Activated T-cell treated with anti-CD3 and anti-CD28 coated beads, Interleukin-2, amount 50 U/mL, for 4 hours (primary cell): ENCODE data around the gene TLCD5. TPM values are rescaled to one million over a fixed set of nuclear protein-coding genes. Genes with fewer than 3 reads are reported as not detected.

Source experiments
- ATAC-seq, 2 donors: fragments of 200-7000 bp; cut with Tn5 transposase; one replicate each; pipeline ENCODE4 v1.10.0; 2021
- DNase-seq: peaks from one replicate; pipeline ENCODE4 v3.0.0-alpha.2; 2020
- H3K27me3 Mint-ChIP-seq: one replicate; pipeline ENCODE4 v1.8.0; 2021; ENCODE audit warnings: low read depth, mixed read lengths
- H3K36me3 Mint-ChIP-seq: one replicate; pipeline ENCODE4 v1.8.0; 2022; ENCODE audit warnings: mixed read lengths; ENCODE audit not compliant: insufficient read depth
- H3K4me1 Mint-ChIP-seq: one replicate; pipeline ENCODE4 v1.8.0; 2021; ENCODE audit warnings: low read depth, mixed read lengths
- H3K4me3 Mint-ChIP-seq: one replicate; pipeline ENCODE4 v1.8.0; 2021; ENCODE audit warnings: mild to moderate bottlenecking, moderate library complexity, mixed read lengths
- H3K9me3 Mint-ChIP-seq: one replicate; pipeline ENCODE4 v1.8.0; 2021; ENCODE audit warnings: mixed read lengths
- total RNA-seq, 3 donors: library from RNA; stranded (reverse); gene quantifications; one replicate each; pipeline ENCODE4 v1.2.1, GENCODE V29; 2021

Gene TLCD5
- total RNA-seq: under 1 TPM; 0.23 to 0.43 (median 0.26) TPM

DNA sequence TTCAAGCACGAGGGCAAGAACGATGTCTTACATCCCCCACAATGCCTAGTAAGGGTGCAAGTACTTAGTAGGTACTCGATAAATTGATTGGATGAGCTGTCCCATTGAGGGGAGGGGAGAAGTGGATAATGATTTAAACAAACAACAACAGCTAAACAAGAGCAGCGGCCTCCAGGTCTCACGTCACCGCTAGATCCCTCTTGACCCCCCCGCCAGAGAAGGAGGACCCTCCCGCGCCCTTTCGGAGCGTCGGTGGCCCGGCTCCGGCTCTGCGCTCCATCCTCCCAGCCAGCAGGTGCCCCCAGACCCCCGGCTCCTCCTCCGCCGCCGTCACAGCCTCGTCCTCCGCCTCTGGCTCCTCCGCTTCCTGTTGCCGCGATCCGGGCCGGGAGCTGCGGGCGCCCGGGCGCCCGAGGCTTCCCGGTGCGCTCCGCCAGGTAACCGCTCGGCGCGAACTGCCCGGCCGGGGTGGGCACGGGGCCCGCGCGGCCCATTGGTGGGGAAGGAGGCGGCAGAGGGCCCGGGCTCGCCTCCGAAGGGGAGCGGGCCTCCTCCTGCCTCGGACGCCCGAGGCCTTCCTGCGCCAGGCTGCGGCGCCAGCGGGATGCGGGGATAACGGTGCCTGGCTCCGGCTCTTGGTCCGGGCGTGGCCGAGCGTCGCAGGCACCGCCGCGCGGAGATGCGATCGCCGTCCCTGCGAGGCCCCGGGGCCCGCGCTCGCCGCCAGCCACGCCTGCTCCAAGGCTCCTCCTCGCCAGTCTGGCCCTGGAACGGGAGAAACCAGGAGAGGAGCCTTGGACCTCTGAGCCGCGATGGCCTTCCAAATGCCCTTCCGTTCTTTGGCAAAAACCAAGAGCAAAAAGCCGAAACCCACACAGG is at the start of gene TLCD5:
TLCD5 (plus strand) TSS at position 368 of the 879 bp plus-strand sequence. CDS start 2,143 bp downstream, outside the sequence.
- H3K4me1 Mint-ChIP-seq: peaks cover 18% of the 10 kb centered on the region
- H3K9me3 Mint-ChIP-seq: no peaks in the 10 kb centered on the region
- ATAC-seq (peak; percentile 81 to 89), DNase-seq (peak; percentile 15)
- H3K27me3 Mint-ChIP-seq: peaks cover 47% of the 10 kb centered on the region
- peak within 1 kb of the TSS; percentile 76 for H3K4me3 Mint-ChIP-seq
- H3K36me3 Mint-ChIP-seq: no peaks in the 10 kb centered on the region

DNA sequence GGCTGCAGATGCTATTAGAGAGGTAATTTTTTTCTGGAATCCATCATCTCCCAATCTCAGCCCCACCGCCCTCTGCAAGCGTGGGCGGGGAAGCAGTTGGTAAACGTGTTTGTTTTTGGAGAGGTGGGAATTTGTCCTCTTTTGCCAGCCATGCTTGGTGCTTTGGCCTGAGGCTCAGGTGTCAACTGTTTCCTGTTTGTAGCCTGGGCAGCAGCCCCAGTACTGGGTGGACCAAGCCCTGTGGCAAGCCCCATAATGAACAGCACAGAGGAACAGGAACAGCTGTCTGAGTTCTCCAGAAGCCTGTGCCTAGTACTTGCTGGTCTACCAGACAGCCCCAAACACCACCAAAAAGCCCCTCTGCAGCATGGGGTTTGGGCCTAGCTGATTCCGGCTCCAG is 45.6 kb upstream of the TLCD5 start:
- no peak for DNase-seq
- Mint-ChIP-seq H3K4me3 (no peak overlapping the region), H3K27me3 (peaks cover 2% of the 10 kb centered on the region), H3K9me3 (no peaks in the 10 kb centered on the region), H3K4me1 (no peaks in the 10 kb centered on the region), H3K36me3 (no peaks in the 10 kb centered on the region)
- no peak for ATAC-seq

DNA sequence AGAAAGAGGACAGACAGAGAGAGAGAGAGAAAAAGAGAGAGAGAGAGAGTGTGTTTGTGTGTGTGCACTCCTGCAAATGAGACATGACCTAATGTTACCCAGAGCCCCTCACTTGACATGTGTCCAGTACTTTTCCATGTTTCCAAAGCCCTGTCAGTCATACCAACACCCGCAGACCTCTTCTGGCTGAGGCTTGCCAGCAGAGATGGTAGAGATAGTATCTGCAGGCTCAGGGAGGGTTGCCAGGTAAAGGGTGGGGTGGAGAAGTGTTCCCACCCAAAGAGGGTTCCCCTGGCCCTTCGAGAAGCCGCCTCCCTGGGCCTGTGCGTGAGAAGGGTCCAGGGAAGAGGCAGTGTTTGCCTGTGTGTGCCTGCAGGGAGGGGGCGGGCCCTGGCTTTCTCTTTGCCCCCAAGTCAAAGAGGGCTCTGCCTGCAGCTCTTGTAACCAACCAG is 44.5 kb upstream of the TLCD5 start:
- no peak overlapping the region for H3K4me3 Mint-ChIP-seq
- no peak for DNase-seq
- no peak for ATAC-seq
- H3K36me3 Mint-ChIP-seq: no peaks in the 10 kb centered on the region
- H3K4me1 Mint-ChIP-seq: no peaks in the 10 kb centered on the region
- H3K27me3 Mint-ChIP-seq: no peaks in the 10 kb centered on the region
- H3K9me3 Mint-ChIP-seq: no peaks in the 10 kb centered on the region

DNA sequence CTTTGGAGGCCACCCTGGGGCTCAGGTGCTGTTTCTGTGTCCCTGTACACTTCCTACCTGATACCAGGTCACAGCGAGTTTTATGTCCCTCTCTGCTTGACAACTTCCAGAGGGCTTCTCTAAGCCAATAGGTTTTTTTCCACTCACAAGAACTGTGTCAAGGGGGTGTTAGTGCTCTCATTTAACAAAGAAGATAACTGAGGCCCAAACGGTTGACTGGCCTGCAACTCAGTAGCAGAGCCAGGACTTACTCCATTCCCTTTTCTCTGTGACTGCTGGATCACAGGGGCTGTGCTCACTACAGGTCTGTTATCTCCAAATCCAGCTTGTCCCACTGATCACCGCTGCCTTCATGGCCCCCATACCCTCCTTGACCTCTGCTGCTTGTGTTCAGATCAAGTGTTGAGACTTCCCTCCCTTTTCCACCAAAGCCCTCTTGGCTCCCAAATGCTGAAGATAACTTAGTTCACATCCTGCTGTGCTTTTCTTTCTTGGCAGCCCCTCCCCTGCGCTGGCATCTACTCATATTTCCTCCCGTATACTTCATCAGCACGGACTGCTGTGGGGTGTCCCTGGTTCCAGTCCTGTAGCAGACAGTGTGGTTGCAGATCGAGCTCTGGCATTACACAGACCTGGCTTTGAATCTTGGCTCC is 43.8 kb upstream of the TLCD5 start:
- no peak overlapping the region for H3K4me3 Mint-ChIP-seq
- no peak for DNase-seq
- no peaks in the 10 kb centered on the region for H3K4me1 Mint-ChIP-seq
- H3K9me3 Mint-ChIP-seq: no peaks in the 10 kb centered on the region
- no peaks in the 10 kb centered on the region for H3K36me3 Mint-ChIP-seq
- H3K27me3 Mint-ChIP-seq: no peaks in the 10 kb centered on the region
- no peak for ATAC-seq

DNA sequence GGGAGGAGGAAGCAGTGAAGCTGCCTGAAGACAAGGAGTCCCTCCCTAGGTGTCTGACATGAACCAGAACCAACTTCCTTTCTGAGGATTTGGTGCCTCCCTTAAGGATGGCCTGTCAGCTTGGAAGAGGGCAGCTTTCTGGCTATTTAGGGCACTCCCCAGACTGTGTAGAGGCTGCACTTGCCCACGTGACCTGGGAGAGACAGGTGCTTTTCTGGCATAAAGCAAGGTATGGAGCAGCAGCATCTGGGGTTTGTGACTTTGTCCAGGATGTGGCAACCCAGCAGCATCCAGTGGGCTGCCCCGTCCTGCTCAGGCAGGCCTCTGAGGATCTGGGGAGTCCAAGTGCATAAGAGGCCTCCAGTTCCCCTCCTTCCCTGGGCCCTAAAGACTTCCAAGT is 42.0 kb upstream of the TLCD5 start:
- H3K4me3 Mint-ChIP-seq: no peak overlapping the region
- no peak for DNase-seq
- H3K27me3 Mint-ChIP-seq: peaks cover 6% of the 10 kb centered on the region
- no peaks in the 10 kb centered on the region for H3K36me3 Mint-ChIP-seq
- no peaks in the 10 kb centered on the region for H3K9me3 Mint-ChIP-seq
- H3K4me1 Mint-ChIP-seq: no peaks in the 10 kb centered on the region
- ATAC-seq: no peak

DNA sequence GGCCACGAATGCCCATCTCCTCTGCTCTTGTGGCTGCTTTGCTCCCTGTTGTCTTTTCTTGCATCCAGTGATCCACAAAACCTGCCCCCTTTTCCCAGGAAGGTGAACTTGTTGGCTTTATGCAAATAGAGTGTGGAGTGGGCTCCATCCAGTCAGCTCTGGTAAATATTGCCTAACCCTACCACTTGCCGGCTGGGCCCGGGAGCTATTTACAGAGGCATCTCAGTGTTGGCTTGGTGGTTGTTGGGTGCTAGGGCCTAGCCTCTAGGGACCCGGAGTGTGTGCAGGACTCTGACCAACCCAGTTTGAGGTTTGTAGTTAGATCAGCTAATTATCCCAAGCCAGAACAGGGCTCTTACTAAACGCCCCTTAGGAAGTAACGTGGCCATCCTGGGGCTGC is 40.8 kb upstream of the TLCD5 start:
- Mint-ChIP-seq H3K4me1 (no peaks in the 10 kb centered on the region), H3K36me3 (no peaks in the 10 kb centered on the region), H3K4me3 (no peak overlapping the region), H3K27me3 (peaks cover 6% of the 10 kb centered on the region), H3K9me3 (no peaks in the 10 kb centered on the region)
- DNase-seq (no peak), ATAC-seq (no peak)

DNA sequence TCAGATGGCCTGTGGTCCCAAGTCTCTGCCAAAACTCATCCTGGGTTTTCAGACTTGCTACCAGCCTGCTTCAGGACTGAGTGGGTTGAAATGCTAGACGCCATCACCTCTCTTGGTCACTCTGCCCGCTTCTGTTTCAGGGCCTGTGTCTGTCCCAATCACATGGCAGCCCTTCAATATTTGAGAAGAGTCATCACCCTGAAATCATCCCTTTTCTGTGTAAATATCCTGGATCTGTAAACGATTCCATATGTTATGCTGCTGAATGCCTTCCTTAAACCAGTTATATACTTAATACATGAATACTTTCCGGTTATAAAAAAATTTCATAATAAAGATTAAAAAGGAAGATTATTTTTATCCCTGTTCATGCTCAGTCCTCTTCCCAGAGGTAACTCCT is 39.8 kb upstream of the TLCD5 start:
- DNase-seq (no peak), ATAC-seq (no peak)
- no peak overlapping the region for H3K4me3 Mint-ChIP-seq
- H3K9me3 Mint-ChIP-seq: no peaks in the 10 kb centered on the region
- no peaks in the 10 kb centered on the region for H3K36me3 Mint-ChIP-seq
- peaks cover 12% of the 10 kb centered on the region for H3K27me3 Mint-ChIP-seq
- H3K4me1 Mint-ChIP-seq: no peaks in the 10 kb centered on the region

DNA sequence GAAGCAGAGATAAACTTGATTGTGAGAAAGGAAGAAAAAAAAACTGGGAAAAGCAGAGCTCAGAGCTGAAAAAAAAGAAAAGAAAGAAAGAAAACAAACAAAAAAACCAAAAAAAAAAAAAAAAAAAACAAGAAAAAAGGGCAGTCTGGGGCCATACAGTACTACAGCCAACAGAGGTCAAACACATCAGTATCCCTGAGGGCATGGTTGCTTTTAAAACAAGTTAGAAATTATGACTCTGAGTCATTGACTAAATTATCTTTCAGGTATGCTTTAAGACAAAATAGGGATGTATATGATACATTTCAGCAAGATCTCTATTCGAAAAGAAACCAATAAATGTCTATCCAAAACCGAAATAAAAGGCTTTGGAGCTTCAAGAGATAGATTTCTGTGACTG is 37.1 kb upstream of the TLCD5 start:
- ATAC-seq (no peak), DNase-seq (no peak)
- no peak overlapping the region for H3K4me3 Mint-ChIP-seq
- H3K4me1 Mint-ChIP-seq: no peaks in the 10 kb centered on the region
- H3K36me3 Mint-ChIP-seq: no peaks in the 10 kb centered on the region
- peaks cover 23% of the 10 kb centered on the region for H3K27me3 Mint-ChIP-seq
- no peaks in the 10 kb centered on the region for H3K9me3 Mint-ChIP-seq

DNA sequence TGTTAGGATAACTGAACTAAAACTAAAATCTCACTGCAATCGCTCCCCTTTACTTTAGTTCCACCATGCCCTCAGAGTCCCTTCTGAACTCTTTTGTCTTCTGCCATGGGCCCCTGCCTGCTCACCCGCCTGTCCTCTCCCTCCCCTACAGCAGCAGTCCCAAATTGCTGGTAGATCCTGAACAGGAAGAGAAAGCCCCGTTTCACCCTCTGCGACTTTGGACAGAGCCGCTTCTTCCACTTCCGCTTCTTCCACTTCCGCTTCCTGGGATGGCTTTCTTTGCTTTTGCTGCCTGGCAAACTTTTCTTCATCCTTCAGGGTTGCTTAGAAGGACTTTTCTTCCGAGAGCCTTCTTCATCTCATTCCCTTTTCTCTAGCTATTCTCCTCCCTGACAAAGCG is 35.7 kb upstream of the TLCD5 start:
- Mint-ChIP-seq H3K4me3 (no peak overlapping the region), H3K27me3 (peaks cover 35% of the 10 kb centered on the region), H3K9me3 (no peaks in the 10 kb centered on the region), H3K36me3 (no peaks in the 10 kb centered on the region), H3K4me1 (no peaks in the 10 kb centered on the region)
- DNase-seq (no peak), ATAC-seq (no peak)

DNA sequence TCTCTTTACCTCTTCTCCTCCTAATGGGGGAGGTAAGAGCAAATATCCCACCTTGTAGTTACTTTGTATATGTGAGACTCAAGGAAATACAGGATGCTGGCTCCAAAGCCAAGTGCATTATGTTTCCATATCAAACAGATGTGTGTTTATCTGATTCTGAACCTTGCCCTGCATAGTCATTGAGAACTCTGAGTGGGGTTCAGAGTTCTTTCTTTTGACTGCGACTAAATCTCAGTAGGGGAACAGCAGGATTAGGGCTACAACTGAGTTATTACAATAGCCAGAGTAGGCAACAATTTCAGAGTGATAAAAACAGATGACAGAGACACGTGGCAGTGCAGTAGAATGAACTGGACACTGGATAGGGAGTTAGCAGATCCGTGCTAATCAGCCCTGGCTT is 34.1 kb upstream of the TLCD5 start:
- Mint-ChIP-seq H3K4me1 (no peaks in the 10 kb centered on the region), H3K9me3 (no peaks in the 10 kb centered on the region), H3K4me3 (no peak overlapping the region), H3K36me3 (no peaks in the 10 kb centered on the region), H3K27me3 (peaks cover 38% of the 10 kb centered on the region)
- no peak for DNase-seq
- no peak for ATAC-seq

DNA sequence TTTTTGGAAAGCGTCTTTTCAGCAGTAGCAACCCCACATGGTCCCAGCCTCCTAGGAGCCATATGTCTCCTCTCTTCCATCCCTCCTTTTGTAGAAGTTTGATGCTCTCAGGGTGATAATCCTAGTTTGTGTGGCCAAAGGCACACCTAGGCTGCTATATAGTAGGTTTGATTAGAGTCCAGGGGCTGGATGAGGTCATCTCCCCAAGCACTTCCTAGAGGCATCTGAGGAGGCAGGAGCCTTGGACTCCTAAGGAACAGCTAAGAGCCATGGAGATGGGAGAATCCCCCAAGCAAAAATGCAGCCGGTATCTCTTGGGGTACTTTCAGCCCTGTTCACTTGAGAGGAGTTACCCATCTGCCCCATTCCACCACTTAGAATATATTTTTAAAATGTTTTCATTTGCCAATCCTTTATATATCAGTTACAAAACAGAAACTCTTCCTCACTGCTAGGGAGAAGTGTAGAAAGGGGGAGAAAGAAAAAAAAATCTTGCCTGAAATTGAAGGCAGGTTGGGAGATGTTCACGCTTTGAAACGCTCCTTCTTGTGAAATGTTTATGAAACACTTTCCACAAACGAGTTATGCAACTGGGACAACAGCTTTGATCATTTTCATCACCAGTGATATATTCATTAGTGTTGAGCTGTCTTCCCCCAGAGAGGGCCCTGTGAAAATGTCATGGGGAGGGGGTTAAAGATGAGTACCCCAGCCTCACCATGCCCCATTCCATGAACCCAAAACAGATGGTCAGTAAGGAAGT is 31.9 kb upstream of the TLCD5 start:
- no peaks in the 10 kb centered on the region for H3K4me1 Mint-ChIP-seq
- H3K36me3 Mint-ChIP-seq: no peaks in the 10 kb centered on the region
- H3K9me3 Mint-ChIP-seq: no peaks in the 10 kb centered on the region
- no peak overlapping the region for H3K4me3 Mint-ChIP-seq
- no peak for DNase-seq
- ATAC-seq: no peak
- H3K27me3 Mint-ChIP-seq: peaks cover 42% of the 10 kb centered on the region

DNA sequence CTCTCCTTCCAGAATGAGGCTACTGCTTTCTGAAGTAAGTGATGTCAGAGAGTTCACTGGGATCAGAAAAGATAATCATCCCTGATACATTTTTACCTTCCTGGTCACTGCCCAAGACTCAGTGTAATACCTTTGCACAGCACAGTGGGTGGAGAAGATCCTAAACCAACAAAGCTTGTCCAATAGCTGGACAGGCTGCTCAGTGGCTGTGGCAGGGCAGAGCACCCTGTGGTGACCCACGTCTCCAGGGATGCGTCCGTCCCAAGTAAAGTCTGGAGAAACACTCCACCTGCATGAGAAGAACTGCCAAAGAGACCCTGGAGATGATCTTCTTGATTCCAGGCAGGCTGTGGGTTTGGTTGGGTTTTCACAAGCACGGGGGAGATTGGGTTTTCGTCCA is 31.0 kb upstream of the TLCD5 start:
- ATAC-seq (no peak), DNase-seq (no peak)
- H3K36me3 Mint-ChIP-seq: no peaks in the 10 kb centered on the region
- H3K4me1 Mint-ChIP-seq: no peaks in the 10 kb centered on the region
- no peak overlapping the region for H3K4me3 Mint-ChIP-seq
- H3K9me3 Mint-ChIP-seq: no peaks in the 10 kb centered on the region
- peaks cover 42% of the 10 kb centered on the region for H3K27me3 Mint-ChIP-seq

DNA sequence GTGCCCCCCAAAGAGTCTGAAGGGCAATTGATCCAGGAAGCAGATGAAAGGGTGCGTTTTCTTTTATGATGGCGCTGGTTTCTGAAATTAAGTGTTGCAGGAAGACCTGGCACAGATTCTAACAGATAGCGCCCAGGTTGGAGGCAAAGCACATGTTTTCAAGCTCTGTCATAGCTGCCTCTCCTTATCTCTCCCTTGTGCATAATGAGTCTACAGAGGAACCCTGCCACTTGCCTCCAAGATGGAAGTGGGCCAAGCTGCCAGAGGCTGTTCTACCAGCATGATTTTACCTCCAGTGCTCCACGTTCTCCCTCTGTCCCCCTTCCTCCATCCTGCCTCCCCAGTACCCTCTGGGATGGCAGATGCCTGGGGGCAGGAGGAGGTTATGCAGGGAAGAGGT is 30.0 kb upstream of the TLCD5 start:
- H3K9me3 Mint-ChIP-seq: no peaks in the 10 kb centered on the region
- DNase-seq (no peak), ATAC-seq (no peak)
- H3K36me3 Mint-ChIP-seq: no peaks in the 10 kb centered on the region
- H3K27me3 Mint-ChIP-seq: peaks cover 40% of the 10 kb centered on the region
- H3K4me3 Mint-ChIP-seq: no peak overlapping the region
- H3K4me1 Mint-ChIP-seq: no peaks in the 10 kb centered on the region

DNA sequence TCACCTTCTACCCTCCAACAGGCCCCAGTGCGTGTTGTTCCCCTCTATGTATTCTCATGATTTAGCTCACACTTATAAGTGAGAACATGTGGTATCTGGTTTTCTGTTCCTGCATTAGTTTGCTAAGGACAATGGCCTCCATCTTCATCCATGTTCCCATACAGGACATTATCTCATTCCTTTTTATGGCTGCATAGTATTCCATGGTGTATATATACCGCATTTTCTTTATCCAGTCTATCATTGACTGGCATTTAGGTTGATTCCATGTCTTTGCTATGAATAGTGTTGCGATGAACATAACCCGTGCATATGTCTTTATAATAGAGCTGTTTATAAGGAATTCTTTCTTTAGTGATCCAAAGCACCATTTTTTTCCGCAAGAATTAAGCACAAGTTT is 28.5 kb upstream of the TLCD5 start:
- ATAC-seq (no peak), DNase-seq (no peak)
- Mint-ChIP-seq H3K27me3 (peaks cover 41% of the 10 kb centered on the region), H3K4me3 (no peak overlapping the region), H3K36me3 (no peaks in the 10 kb centered on the region), H3K4me1 (no peaks in the 10 kb centered on the region), H3K9me3 (no peaks in the 10 kb centered on the region)
